ENCODE results near the gene SYPL1. TPM values are rescaled to one million over a fixed set of nuclear protein-coding genes. Genes with fewer than 3 reads are reported as not detected.
A peak's percentile ranks its signal among the peaks of the same experiment; 100 is the strongest.

SYPL1 gene
- polyA plus RNA-seq, 1 of the 3 experiments (the other 2 are of a cell fraction): 72.4 TPM

- no peak overlapping the region for H3K9ac ChIP-seq
- peaks cover 10 to 19% of the 10 kb centered on the region in 2 experiments; a peak in 2 of 4 replicates for H3K4me1 ChIP-seq (ENCODE audit: control insufficient read depth in 1 of 2, insufficient read depth in 2 of 2, low read depth in 1 of 2, low read length in 1 of 2)
- H3K27ac ChIP-seq (ENCODE audit: low read depth in 2 of 2, low read length in 1 of 2): no peak overlapping the region; a peak in 1 of 4 replicates
- H3K27me3 ChIP-seq (ENCODE audit: insufficient read depth): no peaks in the 10 kb centered on the region; the same call in 1 of the 2 replicates
- WGBS (ENCODE audit: low lambda C conversion rate): 77% methylated on average over 7 of the region's 7 CpGs
- DNase-seq: peak; percentile 62
- no peaks in the 10 kb centered on the region for H3K9me3 ChIP-seq
- CTCF ChIA-PET: interaction anchor here (1.1 to 25.2 kb wide), 12 partner anchors 15 to 499 kb away, joined by 3 to 593 read pairs (median 19); partner anchors contain the start of gene SYPL1
- H3F3A ChIP-seq (replicated peaks; ENCODE audit: insufficient read depth): no peaks in the 10 kb centered on the region
- H3K4me3 ChIP-seq (ENCODE audit: low read depth in 2 of 2, low read length in 1 of 2): no peak overlapping the region
- H3K79me2 ChIP-seq (ENCODE audit: insufficient read depth): no peaks in the 10 kb centered on the region
- POLR2A ChIA-PET: interaction anchor here (1.2 to 2.6 kb wide), 3 partner anchors 40 to 93 kb away, joined by 3 to 7 read pairs (median 6); partner anchors contain the start of gene SYPL1
- H2AFZ ChIP-seq (ENCODE audit: low read depth): no peak overlapping the region
- H3K9me2 ChIP-seq: no peaks in the 10 kb centered on the region
- no peak overlapping the region for H3K4me2 ChIP-seq
- H3K36me3 ChIP-seq (replicated peaks in 1 of 2; ENCODE audit: control insufficient read depth in 1 of 2, insufficient read depth in 2 of 2, low read length in 1 of 2): no peaks in the 10 kb centered on the region
- no peaks in the 10 kb centered on the region for H4K20me1 ChIP-seq (ENCODE audit: insufficient read depth)
- TF ChIP-seq IRF3 (IDR thresholded peaks at IDR 0.05; ENCODE audit: low read depth, low read length): no peak
- TF ChIP-seq RXRA (IDR thresholded peaks at IDR 0.05; ENCODE audit: borderline replicate concordance, low read depth): no peak
- TF ChIP-seq JUND (IDR thresholded peaks at IDR 0.05): no peak
- TF ChIP-seq FOXJ3 (CRISPR knock-in tag; IDR thresholded peaks at IDR 0.05): no peak
- no peak for TF ChIP-seq MAX (IDR thresholded peaks at IDR 0.05; ENCODE audit: low read depth)
- TF ChIP-seq REST (IDR thresholded peaks at IDR 0.05; ENCODE audit: low read depth, low read length): no peak
- TF ChIP-seq SIN3A (IDR thresholded peaks at IDR 0.05; ENCODE audit: borderline replicate concordance, low read depth, low read length): no peak
- 0 out of 2 replicates have a peak, but pooled peaks have one; percentile 1 for TF ChIP-seq RAD21 (IDR thresholded peaks at IDR 0.05; ENCODE audit: low read length)
- no peak for TF ChIP-seq MEF2A (IDR thresholded peaks at IDR 0.05; ENCODE audit: borderline replicate concordance, low read depth)
- peak; percentile 53 for TF ChIP-seq GATA2 (CRISPR knock-in tag; IDR thresholded peaks at IDR 0.05)
- no peak for TF ChIP-seq ELF1 (IDR thresholded peaks at IDR 0.05)
- TF ChIP-seq USF2 (IDR thresholded peaks at IDR 0.05; ENCODE audit: borderline replicate concordance, low read depth, low read length): no peak
- TF ChIP-seq SMC3 (IDR thresholded peaks at IDR 0.05; ENCODE audit: low read depth, low read length): no peak
- TF ChIP-seq TCF12 (IDR thresholded peaks at IDR 0.05): no peak
- TF ChIP-seq RFX5 (IDR thresholded peaks at IDR 0.05; ENCODE audit: low read length): no peak
- no peak for TF ChIP-seq POLR2AphosphoS5 (IDR thresholded peaks at IDR 0.05; ENCODE audit: low read depth, low read length)
- no peak for TF ChIP-seq TAF1 (IDR thresholded peaks at IDR 0.05; ENCODE audit: borderline replicate concordance, low read depth, low read length)
- no peak for TF ChIP-seq EZH2phosphoT487 (IDR thresholded peaks at IDR 0.05; ENCODE audit: borderline replicate concordance, low read depth)
- TF ChIP-seq EP300 (IDR thresholded peaks at IDR 0.05; ENCODE audit: borderline replicate concordance in 1 of 2, low read depth in 1 of 2, low read length in 1 of 2): peak in 1 of 2 experiments; percentile 63; a peak in 1 of 4 replicates
- TF ChIP-seq NRF1 (IDR thresholded peaks at IDR 0.05; ENCODE audit: low read depth, low read length): no peak
- no peak for TF ChIP-seq NFIC (IDR thresholded peaks at IDR 0.05; ENCODE audit: borderline replicate concordance)
- TF ChIP-seq RCOR1 (IDR thresholded peaks at IDR 0.05; ENCODE audit: low read length): peak; percentile 35; the same call in 1 of the 2 replicates
- TF ChIP-seq PBX3 (IDR thresholded peaks at IDR 0.05): no peak
- no peak for TF ChIP-seq MXI1 (IDR thresholded peaks at IDR 0.05; ENCODE audit: low read depth, low read length)
- no peak for TF ChIP-seq USF1 (IDR thresholded peaks at IDR 0.05; ENCODE audit: borderline replicate concordance, low read depth)
- TF ChIP-seq GABPA (IDR thresholded peaks at IDR 0.05; ENCODE audit: low read depth): no peak
Measured at GRCh38 chr7:106151459-106152312, 39.6 kb upstream of the SYPL1 start.

Data from SK-N-SH (cell line).